HL-60/S4 treated with retinoic acid at 250 ng/mL for 4 days and 3 days (cell line): ENCODE results near the gene TMEM117.
"Not testable (repeated sequence)": the region's sequence is repeated elsewhere in the genome, so short reads cannot be mapped to it uniquely, and the experiment has no call there.

Experiments
- in situ Hi-C: fragments of 300-500 bp; cut with MboI; formaldehyde crosslinking; loops from 2 replicates; pipeline ENCODE4 v1.7.0; 2022; ENCODE audit warnings: low sequenced_read_pairs

The TMEM117 gene

DNA sequence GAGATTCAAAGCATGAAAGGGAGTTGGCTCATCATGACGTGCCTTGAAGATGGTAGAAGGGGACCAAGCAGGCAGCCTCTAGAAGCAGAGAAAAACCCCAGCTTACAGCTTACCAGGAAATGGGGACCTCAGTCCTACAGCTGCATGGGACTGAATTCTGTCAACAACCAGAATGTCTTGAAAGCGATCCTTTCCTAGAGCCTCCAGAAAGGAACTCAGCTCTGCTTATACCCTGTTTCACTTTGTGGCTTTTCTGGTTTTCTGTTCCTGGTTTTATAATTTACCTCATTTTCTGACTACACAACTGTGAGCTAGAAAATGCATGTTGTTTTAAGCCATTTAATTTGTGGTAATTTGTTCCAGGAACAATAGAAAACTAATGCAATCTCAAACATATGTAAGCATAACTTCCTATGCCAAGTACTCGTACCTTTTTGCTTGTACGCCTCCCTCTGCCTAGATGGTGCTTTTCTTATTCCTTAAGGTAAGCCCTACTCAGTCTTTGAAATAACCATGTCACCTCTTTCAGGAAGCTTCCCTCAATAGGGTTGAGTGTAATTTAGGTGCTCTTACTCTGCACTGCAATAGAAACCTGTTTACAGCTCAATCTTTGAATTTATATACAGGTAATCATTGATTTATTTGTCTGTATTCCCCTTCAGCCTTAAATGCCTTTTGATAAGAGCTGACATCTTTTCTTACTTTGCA lies 348.8 kb downstream of the TMEM117 start:
- in situ Hi-C loops: no loop called here

GRCh38 chr12:44193281-44193680 lies 357.4 kb downstream of the TMEM117 start:
- in situ Hi-C loops: no loop called here

GRCh38 chr12:44195719-44196118 lies 359.8 kb downstream of the TMEM117 start:
- in situ Hi-C loops: not testable (repeated sequence)

DNA sequence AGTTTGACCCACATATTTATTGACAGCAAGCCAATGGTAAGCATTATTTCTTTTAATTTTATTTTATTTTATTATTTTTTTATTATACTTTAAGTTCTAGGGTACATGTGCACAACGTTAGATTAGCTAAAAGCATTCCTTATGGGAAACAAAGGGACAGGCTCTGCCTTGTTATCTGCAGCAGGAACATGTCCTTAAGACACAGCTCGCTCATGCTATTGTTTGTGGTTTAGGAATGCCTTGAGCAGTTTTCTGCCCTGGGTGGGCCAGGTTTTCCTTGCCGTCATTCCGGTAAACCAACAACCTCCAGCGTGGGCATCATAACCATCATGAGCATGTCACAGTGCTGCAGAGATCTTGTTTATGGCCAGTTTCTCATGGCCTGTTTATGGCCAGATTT lies 370.2 kb downstream of the TMEM117 start:
- in situ Hi-C loops: no loop called here

- in situ Hi-C loops: no loop called here
Observed at GRCh38 chr12:44217146-44217883, 381.4 kb downstream of the TMEM117 start.

DNA sequence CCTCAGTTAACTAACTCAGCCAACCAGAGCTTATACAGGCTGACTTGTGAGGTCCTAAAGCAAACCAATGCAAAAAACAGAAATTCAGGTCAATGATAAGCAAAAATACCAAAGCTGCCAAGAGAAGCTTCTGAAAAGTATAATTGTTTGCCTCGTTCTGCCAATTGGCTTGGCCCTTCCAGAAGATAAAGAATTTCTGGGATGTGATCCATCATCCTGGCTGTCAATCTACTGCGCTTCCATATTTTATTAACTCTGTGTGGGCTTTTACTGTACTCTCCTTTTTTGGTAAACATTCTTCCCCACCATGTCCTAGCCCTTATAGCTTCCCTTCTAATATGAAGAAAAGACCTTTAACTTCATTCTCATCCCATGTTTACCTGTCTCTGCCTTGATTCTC lies 387.9 kb downstream of the TMEM117 start:
- in situ Hi-C loops: no loop called here

DNA sequence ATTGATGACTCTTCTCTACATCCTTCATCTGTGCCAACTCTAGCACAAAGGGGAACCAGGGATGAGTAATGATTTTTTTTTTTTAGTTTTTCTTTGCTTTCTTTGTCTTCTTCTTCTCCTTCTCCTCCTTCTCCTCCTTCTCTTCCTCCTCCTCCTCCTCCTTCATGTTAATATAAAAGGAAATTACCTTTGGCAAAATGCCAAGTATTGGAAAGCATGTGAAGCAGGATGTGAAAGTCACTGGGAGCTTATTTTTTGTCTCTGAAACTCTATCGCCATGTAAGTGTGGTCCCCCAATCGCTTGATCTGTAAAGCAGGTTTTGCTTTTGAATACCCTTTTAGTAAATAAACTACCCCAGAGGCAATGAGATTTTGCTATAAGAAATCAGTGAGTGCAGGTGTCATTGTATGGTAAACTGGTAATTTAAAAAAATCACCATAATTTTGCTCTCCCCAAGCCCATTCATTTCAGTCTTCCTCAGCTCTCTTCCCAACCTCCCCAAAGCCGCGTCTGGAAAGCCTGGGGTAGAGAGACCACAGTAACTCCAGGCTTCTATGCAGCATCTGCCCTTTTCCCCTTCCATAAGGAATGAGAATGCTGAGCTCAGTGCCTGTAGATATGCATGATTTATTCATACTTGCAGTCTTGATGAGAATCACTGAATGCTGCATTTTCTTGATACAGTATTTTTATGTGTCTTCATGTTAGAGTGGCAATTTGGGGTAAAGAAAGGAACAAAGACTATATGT lies 388.7 kb downstream of the TMEM117 start:
- in situ Hi-C loops: no loop called here

DNA sequence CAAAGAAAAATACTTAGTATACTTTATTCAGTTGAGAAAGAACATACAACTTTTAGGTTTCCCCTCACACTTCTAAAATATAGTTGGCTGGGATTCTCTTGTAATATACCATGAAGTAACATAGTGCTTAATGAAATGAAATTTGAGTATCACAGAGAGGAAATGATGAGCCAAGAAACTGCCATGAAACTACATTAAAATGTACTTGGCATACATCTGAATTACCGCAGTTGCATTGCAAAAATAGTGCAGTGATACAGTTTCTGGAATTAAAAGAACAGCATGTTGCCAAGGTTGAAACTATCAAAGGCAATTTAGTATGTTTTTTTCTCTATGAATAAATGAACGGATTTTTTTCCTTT lies 389.2 kb downstream of the TMEM117 start:
- in situ Hi-C loops: no loop called here

DNA sequence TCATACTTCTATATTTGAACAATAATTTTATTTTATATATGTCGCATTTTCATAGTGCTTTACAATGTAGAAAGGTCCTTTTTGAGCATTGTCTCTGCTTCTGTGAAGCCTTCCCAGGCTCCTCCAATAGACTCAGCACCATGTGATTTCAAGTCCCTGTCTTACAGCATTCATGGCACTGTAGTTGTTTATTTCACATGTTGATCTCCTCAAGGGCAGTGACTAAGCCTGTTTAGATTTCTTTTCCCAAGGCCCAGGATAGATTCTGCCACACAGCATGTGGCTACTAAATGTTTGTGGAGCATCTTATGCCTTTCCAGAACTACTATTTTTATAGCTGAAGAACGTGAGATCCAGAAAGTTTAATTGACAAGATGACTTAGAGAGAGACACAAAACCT lies 391.7 kb downstream of the TMEM117 start:
- in situ Hi-C loops: no loop called here

- in situ Hi-C loops: no loop called here
Observed at GRCh38 chr12:44229846-44230245, 394.0 kb downstream of the TMEM117 start.

DNA sequence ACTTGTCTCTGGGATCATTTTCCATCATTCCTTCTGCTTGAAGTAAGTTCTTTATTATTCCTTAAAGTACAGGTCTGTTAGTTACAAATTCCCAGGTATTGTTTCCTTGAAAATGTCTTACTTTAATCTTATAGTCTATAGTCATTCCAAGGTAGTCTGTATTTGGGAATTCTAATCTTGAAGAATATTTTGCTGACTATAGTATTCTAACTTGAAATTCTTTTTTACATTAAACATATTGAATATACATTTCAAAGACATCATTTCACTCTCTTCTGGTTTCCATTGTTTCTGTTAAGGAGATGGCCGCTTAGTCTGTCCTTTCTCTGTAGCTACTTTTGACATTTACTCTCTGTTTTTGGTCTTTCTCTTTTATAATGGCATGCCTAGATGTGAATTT lies 399.8 kb downstream of the TMEM117 start:
- in situ Hi-C loops: no loop called here

GRCh38 chr12:44240186-44240585 lies 404.3 kb downstream of the TMEM117 start:
- in situ Hi-C loops: no loop called here

DNA sequence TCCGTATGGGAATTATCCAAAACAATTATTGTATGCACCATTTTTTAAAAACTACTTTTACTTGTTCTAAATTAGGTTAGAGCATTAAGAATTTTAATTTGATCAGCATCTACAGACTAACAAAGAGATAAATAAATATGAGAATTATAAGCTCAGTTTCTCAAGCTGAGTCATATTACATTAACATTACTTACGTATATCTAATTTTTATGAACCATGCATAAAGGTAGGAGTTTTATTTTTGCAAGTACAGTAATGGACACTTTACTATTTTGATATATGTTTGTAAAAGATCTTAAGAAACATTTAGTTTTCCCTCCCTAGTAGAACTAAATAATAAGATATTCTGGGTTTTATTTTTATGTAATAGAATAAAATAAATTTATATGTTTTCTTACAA lies 410.1 kb downstream of the TMEM117 start:
- in situ Hi-C loops: no loop called here

DNA sequence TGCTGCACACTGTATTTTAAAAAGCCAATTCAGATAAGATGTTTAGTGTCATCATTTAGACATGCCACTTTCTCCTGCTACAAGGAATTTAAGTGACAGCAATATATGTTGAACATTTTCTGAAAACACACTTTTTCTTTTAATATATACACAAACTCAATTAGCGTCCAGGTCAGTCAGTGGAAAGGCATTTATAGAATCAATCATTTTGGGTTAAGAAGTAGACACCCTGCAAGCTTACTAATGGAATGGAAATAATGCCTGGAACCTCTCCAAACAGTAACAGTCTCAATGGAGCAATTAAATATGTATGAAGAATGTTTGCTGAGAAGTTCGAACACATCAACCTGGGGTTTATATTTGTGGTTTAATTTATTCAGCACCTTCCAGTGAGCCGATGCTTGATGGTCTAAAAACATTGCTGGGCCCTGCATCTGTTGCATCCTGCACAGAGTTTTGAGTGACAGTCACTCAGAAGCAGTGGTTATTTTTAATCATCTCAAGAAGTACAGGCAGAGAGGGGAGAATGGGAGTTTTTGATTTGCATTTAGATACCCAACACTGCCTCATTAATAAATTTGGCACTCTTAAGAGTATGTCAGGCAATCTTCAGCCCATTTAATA lies 410.7 kb downstream of the TMEM117 start:
- in situ Hi-C loops: no loop called here

GRCh38 chr12:44247588-44247987 lies 411.7 kb downstream of the TMEM117 start:
- in situ Hi-C loops: no loop called here

DNA sequence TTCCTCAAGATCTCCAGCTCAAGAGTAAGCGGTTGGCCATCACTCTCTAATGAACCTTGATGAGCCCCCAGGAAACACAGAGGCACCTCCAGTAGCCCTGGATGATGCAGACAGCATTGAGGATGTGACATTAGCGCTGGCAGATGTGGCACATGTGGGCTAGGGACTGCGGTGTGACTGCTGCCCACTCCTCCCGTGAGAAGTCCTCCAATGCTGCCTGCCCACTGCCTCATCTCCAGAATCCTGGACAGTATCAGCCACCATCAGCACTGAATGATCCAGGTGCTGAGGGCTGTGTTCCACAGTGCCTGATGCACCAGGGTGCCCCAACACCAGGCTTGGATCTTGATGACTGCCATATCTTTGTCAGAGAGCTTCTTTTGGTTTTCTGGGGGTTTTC lies 412.6 kb downstream of the TMEM117 start:
- in situ Hi-C loops: no loop called here

DNA sequence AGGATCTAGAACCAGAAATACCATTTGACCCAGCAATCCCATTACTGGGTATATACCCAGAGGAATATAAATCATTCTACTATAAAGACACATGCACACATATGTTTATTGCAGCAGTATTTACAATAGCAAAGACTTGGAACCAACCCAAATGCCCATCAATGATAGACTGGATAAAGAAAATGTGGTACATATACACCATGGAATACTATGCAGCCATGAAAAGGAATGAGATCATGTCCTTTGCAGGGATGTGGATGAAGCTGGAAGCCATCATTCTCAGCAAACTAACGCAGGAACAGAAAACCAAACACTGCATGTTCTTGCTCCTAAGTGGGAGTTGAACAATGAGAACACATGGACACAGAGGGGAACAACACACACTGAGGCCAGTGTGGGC lies 414.6 kb downstream of the TMEM117 start:
- in situ Hi-C loops: not testable (repeated sequence)

DNA sequence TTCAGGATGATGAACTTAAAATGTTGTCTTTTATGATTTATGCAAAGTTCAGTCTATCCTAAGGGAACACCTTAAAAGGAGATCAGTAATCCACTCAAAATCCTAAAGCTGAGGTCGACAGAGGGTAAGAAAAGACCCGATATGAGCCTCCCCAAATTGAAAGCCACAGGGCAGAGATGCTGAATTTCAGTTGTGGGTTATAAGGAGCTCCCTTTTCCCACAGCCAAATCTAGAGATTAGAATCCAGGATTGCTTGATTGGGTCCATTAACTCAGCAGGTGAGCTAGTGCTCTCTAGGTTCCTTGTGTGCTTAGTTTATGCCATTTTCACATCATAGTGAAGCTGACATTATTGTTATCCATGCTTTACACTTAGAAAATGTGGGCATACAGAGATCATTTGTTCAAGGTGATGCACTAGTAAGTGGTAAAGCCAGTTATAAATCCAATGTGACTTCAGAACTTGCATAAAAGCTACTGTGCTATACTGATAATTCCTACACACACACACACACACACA lies 417.5 kb downstream of the TMEM117 start:
- in situ Hi-C loops: no loop called here

DNA sequence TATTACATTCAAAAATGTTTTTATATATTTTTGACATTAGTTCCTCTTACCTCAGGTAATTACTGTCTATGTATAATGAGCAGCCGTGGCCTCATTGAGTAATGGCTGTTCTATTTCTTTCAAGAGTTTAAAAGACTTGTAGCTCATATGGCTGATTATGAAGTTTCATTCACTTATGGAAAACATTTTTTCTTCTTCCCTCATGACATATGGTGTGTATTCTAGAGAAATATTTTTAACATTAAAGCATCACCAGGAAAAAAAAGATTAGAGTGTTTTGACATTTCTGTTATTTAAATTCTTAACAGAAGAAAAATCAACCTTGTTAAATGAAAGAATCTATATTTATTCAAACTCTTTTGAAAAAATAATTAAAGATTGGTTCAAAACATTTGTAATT lies 422.4 kb downstream of the TMEM117 start:
- in situ Hi-C loops: no loop called here

DNA sequence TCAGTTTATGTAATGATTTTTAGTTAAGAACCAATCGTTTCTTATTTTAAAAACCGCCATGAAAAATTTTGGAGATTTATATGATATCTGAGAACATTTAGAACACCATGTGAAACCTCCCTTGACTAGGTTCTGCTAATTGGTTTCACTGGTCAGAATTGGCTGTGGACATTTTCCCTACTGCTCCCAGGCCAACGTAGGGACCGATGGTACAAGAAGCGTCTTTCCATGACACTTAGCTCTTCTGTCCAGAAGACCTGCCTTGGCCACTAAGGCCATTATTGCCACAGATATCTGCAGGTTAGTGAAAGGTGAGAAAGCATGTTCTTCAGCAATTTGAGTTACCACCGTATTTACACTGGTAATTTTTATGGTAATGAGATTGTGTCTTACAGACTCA lies 424.0 kb downstream of the TMEM117 start:
- in situ Hi-C loops: no loop called here

DNA sequence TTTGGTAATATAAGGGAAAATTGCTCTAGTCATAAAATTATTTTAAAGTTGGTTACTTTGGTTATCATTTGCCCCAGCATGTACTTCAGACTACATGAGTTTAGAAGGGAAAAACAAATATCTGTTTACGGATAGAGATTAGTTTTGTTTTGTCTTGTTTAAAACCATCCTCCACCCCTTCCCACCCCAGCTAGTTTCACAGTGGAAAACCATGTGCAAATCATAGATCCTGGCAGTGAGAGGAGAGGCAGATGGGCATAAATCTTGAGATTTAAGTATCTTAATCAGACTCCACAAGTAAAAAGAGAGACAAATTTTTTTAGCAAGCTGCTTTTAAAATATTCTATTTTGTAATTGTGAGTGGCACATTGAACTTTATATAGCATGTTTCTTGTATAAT lies 424.7 kb downstream of the TMEM117 start:
- in situ Hi-C loops: no loop called here
